ENCODE results near the gene SIGLEC1.

SIGLEC1 gene

DNA sequence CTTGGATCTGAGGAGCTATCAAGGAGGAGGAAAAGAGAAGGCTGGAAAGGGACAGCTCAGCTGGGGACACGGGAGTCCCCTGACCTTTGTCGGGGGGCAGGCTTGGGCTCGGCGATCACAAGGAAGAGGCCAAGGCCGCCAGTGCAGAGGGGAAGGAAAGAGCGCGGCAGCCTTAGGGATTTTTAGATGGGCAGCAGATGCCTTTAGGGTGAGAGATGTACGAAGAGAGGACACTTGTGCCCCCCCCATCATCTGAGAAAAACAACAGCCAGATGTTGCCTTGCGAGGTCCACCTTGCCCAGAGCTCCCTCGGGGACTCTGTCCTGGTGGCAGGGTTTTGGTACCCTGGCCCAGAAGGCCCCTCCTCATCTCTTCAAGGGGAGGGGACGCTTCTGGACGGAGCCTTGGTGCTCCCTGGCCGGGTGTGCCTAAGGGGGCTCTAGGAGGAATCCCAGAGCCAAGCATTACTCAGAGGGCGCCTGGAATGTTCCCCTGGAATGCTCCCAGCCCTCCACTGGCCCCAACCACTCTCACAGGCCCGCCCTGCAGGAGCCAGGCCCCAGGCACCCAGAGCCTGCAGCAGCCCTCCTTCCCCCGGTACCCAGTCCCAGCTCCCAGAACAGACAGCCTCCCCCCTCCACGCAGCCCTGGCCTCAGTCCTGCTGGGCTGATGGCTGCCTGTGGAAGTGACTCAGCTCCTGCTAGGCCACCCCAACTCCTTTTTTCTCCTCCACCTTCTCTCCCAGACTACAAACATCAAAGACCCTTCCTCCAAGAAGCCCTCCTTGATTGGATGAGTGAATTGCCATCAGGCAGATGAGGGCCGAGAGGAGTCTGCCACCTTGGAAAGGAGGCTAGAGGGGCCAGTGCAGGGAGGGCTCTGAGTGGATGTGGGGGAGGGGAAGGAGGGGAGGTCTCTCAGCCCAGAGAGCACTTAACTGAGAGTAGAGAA, 32.4 kb downstream of the SIGLEC1 start:
- DNase-seq (ENCODE audit: low read depth) = no peak

DNA sequence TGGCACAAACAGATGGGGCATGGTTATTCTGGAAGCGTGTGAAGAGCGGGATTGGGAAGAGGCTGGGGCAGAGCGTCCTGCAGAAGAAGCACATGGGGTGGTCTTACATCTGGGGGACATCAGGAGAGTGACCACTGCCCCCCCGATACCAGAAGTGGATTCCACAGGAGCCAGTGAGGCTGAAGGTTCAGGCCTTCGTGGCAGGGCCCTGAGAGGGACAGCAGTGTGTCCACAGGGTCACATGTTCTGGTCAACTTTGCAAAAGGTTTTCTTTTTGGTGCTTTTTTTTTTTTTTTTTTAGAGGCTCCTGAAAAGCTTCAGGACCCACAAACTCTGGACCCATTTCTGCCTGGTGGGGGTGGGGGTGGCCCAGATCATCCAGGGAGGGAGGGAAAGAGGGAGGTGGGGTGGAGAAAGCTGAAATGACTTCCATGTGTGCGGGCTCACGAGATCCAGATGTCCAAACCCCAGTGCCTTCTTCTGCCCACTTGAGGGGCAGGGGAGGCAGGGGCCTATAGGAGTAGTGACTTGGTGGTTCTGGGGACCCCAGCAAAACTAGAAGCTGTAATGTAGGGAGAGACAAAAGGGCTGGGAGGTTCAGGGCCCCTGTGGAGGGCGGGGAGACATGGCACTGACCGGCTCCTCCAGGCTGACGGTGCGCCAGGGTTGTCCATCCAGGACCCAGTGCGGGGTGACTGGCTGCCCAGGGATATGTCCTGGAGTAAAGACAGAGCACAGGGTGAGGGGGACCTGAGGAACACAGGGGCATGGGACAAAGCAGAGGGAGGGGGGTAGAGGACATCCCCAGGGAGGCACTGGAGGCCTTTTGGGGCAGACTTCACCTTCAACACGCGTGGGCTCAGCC, 33.3 kb downstream of the SIGLEC1 start:
- DNase-seq (ENCODE audit: low read depth) = no peak

DNA sequence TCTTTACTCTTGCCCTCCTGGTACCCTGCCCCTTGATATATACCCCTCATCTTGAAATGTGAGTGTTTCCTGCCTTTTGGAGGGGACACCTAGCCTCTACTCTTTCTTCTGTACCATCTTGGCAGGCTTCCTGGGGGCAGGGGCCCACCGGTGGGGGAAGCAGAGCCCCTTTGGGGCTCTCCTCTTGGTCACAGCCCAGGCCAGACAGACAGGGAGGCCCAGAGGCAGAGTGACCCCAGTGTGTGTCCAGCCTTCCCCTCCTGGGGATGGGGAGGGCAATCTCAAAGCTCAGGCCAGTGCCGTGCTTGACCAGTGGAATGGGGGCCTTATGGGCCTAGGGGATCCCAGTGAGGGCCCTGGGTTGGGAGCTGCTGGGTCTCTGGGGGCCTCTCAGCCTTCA, 34.2 kb downstream of the SIGLEC1 start:
- no peak for DNase-seq (ENCODE audit: low read depth)

DNA sequence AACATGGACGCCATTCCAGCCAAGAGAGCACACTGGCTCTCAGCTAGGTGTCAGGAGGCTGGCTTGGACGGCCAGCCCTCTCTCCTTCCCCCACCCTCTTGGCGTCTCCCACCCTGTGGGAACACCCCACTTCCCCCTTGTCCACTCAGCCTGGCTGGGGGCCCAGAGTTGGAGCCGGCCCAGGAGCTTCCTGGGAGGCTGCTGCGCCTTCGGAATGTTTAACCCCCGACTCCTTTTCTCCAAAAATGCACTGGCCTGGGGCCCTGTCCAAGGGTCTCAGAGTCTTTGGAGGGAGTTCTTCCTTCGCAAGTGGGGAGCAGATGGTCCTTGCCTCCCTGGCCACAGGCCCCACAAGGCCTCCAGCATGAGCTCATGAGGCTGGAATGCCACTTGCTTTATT, 34.7 kb downstream of the SIGLEC1 start:
- DNase-seq (ENCODE audit: low read depth) = no peak

DNA sequence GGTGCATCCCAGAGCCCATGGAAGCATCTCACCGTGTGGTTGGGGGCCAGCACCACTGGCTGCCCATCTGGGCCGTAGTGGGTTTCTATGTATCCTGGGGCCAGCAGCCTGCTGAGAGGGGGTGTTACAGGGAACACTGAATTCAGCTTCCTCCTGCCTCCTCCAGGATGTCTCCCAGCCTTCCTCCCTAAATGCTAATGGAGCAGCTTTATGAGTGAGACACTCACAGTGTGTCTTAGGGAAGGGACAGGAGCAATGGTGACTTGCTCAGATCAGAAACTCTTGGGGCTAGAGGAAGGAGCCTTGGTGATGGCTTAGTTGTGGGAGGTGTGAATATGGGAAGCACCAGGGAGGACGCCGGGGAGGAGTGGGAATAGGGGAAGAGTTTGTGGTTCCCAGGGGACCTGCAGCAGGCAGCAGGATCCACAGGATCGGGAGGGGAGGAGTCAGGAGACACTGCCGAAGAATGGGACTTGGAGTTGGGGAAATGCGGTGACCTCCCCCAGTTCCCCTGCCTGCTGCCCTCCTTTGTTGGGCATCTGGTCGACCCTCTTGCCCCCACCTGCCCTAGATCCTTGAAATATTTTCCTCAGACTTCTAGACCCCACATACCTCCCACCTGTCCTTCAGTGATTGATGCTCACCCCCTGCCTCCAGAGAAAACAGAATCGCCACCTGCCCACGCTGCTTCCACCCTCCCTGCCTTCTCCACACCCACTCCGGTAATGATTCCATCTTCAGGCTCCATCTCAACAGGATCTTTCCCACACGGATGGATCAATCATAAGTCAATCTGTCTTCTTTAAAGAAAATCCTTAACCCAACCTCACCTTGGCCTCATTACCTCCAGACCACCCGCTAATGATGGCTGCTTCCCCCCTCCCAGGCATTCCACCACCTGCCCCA, 37.2 kb downstream of the SIGLEC1 start:
- DNase-seq (ENCODE audit: low read depth) = no peak

DNA sequence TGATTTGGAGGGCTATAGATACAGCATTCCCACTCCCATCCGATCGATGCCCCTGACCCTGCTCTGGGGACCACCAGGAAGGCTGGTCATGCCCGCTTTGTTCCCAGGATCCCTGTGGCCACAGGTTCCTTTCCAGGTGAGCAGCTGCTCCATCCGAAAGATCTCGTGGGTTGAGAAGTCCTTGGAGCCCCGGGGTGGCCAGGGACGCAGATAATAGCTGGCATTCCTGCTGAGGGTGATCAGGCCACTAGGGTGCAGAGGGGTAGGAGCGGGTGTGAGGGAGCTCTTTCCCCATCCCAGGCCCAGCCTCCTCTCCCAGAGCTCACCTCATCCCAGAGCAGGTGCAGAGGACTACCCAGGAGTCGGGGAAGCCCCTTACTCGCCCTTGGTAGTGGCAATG, 38.0 kb downstream of the SIGLEC1 start:
- DNase-seq (ENCODE audit: low read depth) = no peak

DNA sequence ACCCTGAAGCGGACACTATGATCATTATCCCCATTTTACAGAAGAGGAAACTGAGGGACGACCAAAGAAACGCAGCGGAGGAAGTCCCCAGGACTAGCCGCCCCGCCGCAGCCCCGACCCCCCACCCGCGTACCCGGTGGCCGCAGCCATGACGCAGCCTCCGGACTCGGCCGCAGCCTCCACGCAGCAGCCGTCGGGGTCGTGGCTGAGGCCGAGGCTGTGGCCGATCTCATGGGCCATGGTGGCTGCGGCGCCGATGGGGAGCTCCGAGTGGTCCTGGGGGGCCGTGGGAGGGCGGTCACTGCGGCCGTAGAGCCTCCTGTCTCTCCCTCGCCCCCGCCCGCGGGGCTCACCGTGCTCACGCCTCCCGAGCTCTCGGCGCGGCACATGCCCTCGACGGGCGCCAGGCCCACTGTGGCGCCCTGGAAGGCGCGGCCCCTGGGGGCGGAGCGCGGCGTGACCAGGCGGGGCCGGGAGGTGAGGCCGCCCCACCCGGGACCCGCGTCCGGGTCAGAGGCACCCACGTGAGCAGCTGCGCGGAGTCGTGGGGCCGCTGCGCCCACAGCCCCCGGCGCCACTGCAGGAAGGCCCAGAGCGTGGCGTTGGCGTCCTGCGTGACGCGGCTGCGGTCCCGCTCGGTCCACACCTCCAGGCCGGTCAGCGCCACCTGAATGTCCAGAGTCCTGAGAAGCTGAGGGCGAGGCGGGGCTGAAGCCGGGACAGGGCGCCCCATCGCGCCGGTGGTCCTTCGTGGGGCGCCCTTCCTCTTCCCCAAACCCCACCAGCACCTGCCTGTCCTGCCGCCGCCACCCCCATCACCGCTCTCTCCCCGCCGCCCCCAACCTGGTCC, 39.0 kb downstream of the SIGLEC1 start:
- no peak for DNase-seq (ENCODE audit: low read depth)

DNA sequence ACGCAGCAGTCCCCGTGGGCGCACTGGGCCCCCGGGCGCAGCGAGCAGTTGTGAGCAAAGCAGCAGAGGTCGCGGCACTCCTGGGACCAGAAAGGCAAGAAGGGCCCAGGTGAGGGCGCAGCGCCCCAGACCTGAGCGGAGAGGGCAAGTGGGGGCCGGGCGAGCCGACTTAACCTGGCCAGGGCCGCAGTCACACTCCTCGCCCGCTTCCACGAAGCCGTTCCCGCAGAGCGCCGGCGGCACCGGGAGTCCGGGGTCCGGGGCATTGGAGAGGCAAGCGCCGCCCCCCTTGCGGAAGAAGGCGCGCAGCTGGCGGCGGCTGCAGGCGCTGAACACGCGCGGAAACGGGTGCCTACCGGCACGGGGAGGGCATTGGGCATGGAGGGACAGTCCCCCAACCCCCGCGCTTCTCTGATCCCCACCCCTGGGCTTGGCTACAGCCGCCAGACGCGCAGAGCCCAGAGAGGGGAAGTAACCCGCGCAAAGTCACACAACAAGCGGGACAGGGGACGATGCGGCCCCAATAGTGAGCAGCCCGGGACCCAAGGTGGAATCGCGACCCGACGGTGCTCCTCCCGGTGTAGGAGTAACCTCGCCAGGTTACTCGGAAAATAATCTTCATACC, 39.7 kb downstream of the SIGLEC1 start:
- DNase-seq (ENCODE audit: low read depth) = no peak

DNA sequence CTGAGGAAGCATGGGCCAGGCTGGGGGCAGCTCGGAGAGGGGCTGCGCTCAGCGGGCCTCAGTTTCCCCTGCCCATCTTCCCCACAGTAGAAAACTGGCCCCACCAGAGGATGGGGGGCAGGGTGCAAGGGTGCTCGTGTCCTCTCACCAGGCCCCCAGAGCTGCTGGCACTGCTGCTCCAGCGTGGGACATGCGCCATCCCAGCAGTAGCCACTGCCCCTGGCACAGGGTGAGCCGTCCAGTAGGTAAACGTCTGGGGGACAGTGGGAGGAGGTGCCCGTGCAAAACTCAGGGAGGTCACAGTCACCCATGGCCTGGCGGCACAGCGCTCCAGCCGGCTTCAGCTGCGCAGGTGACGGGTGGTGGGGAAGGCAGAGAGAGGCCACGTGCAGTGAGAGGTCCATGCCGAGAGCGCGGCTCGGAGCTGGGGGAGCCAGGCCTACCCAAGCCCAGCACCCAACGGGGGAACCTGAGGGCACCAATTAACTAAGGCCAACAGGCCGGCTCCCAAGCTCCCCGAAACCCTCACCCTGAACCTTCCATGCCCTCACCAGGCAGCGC, 40.3 kb downstream of the SIGLEC1 start:
- no peak for DNase-seq (ENCODE audit: low read depth)

DNA sequence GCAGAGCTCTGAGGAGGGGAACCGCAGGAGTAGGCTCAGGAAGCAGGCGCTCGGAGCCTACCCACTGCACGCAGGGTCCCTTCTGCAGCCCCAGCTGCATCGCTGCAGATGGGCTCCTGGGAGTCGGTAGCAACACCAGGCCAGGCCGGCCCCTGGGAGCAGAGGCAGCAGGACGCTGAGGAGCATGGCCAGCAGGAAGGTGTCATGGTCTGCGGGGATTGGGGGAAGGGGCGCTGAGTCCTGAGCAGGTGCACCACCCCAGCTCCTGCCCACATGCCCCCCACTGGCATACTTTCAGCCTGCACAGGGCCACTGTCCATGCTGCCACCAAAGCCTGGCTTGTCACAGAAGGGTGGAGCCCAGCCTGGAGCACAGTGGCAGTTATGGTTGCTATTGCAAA, 41.5 kb downstream of the SIGLEC1 start:
- no peak for DNase-seq (ENCODE audit: low read depth)

DNA sequence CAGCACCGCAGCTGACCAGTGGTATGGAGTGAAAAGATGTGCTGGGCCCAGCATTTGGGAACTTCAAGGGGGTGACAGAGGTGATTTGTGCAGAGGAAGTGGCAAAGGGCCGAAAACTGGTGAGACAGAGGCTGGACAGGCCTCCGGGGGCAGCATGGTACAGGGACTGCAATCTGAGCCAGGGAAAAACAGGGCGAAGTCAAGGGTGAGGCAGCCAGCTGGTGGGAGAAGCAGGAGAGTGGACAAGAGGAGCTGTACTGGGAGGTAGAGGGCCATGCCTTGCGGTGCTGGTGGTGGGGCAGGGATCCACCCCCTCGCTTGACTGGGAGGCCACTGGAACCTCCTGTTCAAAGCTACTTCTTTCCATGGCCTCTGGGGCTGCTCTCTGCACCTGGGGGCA, 41.9 kb downstream of the SIGLEC1 start:
- DNase-seq (ENCODE audit: low read depth) = no peak

DNA sequence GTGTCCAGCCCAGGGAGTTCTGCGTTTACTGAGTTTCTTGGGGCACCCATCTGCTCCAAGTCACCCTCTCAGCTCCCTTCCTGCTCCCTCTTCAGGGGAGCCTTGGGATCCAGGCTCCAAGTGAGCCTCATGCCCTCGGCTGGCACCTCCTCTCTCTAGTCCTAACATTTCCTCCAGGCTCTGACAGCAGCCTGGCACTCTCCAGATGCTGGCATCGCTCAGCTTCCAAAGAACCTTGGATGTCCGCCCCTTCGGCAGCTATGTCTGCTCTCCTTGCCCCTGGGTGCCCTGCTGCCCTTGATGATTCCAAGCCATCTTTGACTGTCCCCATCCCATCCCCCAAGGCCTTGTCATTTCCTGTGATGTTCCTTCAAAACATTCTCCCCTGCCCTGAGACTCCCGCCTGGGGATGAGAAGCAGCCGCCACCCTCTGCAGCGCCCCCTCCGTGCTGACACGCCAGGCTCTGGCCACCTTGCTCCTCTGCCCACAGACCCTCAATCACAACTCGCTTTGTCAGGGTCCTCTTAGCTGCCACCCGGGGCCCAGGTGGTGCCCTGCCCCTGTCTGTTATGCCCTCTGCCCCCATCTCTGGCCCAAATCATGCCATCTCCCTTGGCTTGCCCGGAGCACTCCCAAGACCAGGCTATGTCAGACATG, 42.6 kb downstream of the SIGLEC1 start:
- DNase-seq (ENCODE audit: low read depth) = no peak

DNA sequence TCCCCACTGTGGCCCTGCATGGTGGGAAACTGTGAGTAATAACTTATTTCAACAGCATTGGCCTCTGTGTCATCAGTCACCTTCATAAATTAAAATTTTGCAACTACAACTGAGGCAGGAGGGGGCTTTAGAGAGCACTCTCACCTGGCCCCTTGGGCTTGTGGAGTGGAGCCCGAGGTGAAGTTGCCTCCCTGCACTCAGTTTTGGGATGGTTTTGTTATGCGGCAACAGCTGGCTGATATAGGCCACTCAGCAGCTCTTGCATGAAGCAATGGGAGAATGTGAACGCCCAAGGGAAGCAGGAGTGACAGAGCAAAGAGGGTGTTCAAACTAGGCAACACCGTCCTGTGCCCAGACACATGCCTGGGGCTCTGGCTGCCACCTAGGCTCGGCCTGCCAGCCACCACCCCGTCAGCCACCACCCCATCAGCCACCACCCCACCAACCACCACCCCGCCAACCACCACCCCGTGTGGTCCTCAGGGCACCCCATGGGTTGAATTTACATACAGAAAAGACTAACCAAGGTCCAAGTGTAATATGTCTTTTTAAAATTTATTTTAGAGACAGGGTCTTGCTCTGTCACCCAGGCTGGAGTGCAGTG, 44.9 kb downstream of the SIGLEC1 start:
- no peak for DNase-seq (ENCODE audit: low read depth)

DNA sequence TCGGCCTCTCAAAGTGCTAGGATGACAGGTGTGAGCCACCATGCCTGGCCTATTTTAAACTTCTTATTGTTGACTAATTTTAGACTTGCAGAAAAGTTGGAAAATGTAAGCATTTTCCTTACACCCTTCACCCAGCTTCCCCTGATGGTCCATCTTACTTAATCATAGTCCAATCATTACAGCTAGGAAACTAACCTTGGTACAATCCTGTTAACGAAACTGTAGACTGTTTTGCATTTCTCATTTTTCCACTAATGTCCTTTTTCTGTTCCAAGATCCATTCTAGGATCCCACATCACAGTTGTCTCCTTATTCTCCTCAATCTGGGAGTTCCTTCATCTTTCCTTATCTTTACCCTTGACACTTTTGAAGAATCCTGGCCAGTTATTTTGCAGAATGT, 48.5 kb downstream of the SIGLEC1 start:
- DNase-seq (ENCODE audit: low read depth) = no peak

DNA sequence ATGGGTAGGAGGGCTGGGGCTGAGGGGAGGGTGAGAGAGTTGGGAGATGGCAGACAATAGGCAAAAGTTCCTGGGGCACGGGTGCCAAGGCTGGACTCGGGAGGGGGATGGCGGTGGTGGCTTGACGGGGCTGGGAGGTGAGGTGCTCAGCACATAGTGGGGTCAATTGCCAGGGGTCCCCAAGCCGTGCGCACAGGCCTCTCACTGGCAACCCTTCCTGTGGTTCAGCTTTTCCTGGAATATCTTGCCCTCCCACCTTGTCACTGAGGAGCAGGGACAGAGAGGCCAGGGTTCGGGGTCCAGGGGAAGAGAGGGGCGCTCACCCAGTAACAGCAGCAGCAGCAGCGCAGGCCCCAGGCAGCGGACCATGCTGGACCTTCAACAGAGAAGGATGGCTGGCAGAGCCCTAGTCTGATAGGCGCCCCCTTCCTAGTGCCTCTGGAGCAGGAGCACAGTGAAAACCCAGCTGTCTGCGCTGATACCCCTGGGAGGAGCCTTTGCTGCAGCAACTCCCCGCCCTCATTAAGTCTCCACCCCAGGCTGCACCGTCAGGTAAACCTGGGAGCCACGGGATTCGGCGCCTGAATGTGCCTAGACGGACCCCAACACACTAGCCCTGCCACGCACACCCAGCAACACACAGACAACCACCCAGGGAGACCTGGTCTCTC, 49.2 kb downstream of the SIGLEC1 start, which contains the start of gene GFRA4:
TSS of gene GFRA4 (minus strand) at position 369 of the 671 bp plus-strand sequence. CDS start at position 369, 0 bp downstream.
- DNase-seq (ENCODE audit: low read depth) = no peak

Data from activated T-cell treated with anti-CD3 and anti-CD28 coated beads for 48 hours (primary cell).